Fibroblast of villous mesenchyme (primary cell): ENCODE measurements around the gene MINDY3. TPM values are rescaled to one million over a fixed set of nuclear protein-coding genes. Genes with fewer than 3 reads are reported as not detected.
A peak's percentile ranks its signal among the peaks of the same experiment; 100 is the strongest.

Experiments
- DNase-seq: peaks from one replicate; pipeline ENCODE4 v3.0.0-alpha.2; 2010; ENCODE audit warnings: low read depth
- H3K4me3 ChIP-seq: 2 replicates; pipeline ENCODE4 v1.5.1; 2011; ENCODE audit warnings: low read depth, mild to moderate bottlenecking, low read length
- total RNA-seq: library from RNA; depleted of rRNA; stranded (reverse); fragments of >200 nt; gene quantifications from 2 replicates; pipeline ENCODE4 v1.2.3, GENCODE V29; 2012
- TF ChIP-seq, protein P1 (sequence below): IDR thresholded peaks from 2 replicates; pipeline ENCODE4 v1.5.1; 2012; ENCODE audit warnings: low read depth, mild to moderate bottlenecking, low read length; ENCODE audit not compliant: insufficient read depth

Gene MINDY3
- total RNA-seq, 1 donor = 39.7 TPM

DNA sequence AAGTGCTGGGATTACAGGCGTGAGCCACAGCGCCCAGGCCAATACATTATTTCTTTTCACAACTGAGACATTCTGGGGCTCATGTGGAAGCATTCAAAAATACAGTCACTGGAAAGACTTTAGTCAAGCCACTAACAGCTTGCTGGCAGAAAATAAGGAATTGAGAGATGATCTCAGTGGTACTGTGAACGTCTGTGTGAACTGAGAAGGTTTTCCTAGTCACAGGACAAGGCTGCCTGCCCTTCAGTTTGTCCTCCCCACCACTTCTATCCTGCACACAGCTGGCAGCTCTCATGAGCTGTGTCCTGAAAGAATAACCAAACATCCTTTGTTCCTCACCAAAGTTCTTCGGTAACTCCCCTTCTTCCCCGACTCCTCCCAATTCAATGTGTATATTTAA, 109.3 kb downstream of the MINDY3 start:
- H3K4me3 ChIP-seq = no peak overlapping the region
- TF ChIP-seq, protein P1, sequence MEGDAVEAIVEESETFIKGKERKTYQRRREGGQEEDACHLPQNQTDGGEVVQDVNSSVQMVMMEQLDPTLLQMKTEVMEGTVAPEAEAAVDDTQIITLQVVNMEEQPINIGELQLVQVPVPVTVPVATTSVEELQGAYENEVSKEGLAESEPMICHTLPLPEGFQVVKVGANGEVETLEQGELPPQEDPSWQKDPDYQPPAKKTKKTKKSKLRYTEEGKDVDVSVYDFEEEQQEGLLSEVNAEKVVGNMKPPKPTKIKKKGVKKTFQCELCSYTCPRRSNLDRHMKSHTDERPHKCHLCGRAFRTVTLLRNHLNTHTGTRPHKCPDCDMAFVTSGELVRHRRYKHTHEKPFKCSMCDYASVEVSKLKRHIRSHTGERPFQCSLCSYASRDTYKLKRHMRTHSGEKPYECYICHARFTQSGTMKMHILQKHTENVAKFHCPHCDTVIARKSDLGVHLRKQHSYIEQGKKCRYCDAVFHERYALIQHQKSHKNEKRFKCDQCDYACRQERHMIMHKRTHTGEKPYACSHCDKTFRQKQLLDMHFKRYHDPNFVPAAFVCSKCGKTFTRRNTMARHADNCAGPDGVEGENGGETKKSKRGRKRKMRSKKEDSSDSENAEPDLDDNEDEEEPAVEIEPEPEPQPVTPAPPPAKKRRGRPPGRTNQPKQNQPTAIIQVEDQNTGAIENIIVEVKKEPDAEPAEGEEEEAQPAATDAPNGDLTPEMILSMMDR = no peak
- DNase-seq = no peak

DNA sequence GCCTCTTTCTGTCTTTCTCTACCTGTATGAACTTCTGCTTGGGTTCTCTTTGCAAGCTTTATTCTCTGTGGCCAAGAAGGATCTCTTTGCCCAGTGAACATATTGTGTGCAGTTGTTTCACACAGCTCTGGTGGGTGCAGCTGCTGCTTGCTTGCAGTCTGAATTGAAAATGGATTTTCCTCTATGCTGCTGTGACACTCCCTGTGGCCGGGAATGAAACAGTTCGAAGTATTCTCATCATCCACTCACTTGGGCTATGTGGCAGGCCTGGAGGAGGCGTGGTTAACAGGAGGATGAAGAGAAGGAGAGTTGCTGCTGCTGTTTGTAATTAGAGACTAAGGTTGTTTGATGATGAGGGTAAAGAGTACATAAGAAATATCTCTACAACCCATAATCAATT, 112.2 kb downstream of the MINDY3 start:
- DNase-seq = no peak
- no peak overlapping the region for H3K4me3 ChIP-seq
- TF ChIP-seq, protein P1 = no peak

DNA sequence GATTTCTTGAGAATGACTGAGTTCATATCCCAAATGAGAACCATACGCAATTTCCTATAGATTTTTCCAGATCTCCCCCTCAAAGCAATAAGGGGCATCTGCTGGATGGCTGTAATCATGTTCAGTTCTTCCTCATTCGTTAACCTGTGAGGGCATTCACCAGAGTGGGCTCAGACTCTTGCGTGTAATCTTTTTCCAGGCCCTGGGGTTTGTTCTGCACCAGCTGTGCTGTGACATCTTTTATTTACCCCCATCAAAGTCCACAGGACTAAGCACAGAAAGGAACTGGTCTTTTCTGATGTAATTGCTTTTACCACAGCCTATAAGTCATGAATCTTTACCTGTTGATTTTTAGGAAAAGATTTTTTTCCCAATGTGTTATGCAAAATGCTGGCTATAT, 112.7 kb downstream of the MINDY3 start:
- H3K4me3 ChIP-seq = no peak overlapping the region
- TF ChIP-seq, protein P1 = no peak
- no peak for DNase-seq

DNA sequence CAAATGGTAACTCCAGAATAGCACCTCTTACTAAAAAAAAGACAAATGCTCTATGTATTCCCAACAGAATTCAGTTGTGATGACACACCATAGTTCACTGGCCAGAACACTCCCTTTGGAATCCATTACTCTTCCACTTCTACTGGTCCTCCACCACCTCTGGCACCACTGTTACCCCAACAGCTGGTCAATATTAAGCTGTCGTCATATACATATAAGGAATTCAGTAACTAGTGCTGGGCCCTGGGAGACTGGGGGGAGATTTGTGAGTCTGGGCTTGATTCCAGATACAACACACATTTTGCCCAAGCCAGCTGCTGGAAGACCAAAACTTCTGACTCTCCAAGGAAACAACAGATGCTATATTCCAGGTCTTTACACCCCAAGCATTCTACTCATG, 114.6 kb downstream of the MINDY3 start:
- no peak for DNase-seq
- TF ChIP-seq, protein P1 = no peak
- H3K4me3 ChIP-seq = no peak overlapping the region

DNA sequence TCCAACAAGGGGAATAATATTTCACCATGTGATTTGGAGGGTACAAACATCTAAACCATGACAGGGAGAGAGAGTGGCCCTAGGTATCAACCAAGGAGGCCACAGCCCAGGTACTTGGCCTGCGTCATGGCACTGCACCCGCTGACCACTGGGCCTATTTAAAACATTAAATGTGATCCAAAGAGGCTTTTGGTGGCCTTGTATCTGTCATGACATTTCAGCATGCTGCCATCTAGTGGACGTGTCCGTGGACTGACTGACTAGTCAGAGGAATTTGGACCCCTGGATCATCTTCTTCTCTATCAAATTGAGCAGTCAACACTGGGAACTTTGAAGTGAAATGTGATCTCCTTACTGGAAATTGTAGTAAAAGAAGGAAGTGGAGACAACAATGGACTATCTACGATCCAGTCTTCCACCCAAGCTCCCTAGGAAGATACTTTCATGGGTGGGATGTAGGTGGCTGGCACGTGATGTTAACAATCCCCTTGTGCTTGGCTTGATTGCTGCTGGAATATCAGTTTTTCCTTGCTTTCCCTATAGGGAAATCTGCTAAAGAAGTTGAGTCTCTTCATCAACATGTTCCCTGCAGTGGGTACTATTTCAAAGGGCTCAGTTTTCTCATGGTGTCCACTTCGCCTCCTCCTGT, 116.0 kb downstream of the MINDY3 start:
- peak; percentile 63 for DNase-seq
- no peak overlapping the region for H3K4me3 ChIP-seq
- TF ChIP-seq, protein P1 = peak; percentile 70

DNA sequence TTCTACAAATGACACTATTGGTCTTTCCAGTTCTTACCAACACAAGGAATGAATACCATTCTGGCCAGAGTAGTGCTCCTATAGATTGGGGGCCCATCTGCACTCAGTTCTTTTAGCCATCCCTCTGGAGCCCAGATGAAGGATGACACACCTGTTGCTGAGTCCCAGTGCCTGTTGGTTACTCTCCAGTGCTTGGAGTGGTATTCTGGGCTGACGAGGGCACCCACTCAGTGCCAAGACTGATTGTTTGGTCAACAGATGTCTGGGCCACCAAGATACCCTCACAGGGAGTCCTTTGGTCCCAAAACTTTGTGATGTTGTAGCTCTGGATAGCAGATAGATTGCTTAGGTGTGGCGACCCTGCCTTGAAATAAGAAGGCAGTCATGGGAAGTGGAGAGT, 116.9 kb downstream of the MINDY3 start:
- DNase-seq = no peak

More for the DNA sequence above, 116.9 kb downstream of the MINDY3 start:
- TF ChIP-seq, protein P1 = no peak
- H3K4me3 ChIP-seq = no peak overlapping the region
